ENCODE measurements around the gene PLAC1.

Gene PLAC1

DNA sequence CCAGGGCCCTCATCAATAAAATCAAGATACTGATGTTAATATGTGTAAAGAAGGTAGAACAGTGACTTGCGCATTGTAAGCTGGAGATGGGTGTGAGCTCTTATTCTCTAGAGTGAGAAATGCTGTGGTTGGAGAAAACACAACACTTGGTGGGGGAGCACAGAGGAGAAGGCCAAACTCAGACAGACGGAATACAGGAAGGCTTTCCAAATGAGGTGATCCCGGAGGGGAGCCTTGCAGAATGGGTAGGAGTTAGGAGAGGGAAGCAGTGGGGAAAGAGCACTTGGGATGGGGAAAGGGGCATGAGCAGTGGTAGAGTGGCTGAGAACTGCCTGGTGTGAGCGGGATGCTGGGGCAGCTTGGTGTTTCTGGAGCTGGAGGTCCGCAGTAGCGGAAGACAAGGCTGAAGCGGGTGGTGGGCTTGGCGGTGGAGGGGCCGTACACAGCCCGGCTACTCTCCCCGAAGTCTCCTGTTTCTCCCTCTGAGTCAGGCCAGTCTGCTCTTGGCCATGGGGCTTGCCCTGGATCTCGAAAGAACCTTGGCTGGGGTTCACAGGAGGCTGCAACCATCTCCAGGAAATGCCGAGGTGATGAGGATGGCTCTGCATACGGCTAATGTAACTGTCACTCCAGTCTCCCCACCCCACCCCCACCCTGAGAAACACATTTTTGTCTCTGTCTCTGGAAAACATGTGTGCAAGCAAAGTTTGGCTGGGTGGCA is 11.3 kb upstream of the PLAC1 start:
- no peak for DNase-seq

DNA sequence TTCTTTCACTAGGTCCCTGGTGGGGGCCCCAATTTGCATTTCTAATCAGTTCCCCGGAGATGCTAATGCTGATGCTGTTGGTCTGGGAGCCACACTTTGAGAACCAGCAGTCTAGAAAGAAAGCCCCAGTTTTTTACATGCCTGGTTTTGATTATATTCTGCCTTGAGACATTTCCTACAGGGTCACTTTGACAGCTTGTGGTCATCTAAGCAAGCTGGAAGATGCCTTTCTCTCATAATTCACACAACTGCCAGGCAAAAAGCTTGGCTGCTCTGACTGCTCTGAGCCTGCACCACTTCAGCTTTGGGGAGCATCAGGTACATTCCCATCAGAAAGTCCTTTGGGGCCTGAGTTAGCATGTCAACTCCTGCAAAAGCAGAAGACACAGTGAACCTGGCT is 5.9 kb upstream of the PLAC1 start:
- DNase-seq = no peak

DNA sequence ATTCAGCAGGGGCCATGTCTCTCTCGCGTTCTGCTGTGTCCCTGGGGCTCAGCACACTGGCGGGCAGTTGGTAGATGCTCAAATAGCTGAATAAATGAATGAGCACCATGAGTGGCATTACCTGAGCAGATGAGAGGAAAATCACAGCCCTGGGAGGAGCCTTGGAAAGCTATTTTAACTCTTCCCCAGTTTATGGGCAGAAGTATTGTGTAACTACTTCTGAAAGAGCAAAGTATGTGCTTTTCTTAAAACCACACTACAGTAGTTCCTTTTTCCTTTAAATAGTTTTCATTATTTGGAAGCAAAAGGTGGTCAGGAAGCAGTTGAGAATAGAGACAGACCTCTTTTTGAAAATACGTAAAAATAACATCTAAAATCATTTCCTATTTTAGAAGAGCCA is 3.0 kb upstream of the PLAC1 start:
- no peak for DNase-seq

DNA sequence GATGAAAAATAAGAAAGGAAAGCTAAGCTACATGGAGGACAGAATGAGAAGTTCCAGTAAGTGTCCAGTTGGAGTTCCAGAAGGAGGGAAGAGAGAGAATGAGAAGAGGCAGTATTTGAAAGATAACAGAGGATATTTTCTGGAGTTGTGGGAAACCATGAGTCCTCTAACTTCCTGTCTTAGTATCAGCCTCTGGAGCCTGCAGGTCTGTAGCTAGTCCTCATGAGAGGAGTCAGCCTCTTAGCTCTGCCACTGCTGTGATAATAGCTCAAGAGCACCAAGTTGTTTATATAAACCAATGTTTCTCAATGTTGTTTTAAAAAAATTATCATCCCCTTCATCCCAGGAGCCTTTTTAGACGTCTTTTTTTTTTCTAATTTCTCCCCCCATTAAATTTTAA is 2.4 kb upstream of the PLAC1 start:
- no peak for DNase-seq

DNA sequence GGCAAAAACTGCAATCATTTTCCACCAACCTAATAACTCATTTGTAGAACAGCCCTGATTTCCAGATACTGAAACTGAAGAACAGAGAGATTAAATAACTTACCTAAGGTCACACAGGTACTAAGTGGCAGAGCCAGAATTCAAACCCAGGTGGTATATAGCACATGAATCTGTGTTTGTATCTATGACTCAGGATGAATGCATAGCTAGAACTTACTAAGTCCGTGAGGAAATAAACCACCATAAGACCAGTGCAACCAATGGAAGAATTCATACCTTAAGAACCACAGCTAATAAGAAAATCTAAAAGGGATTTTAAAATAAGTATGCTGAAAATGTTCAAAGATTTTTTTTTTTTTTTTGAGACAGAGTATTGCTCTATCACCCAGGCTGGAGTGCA is 1.5 kb upstream of the PLAC1 start:
- no peak for DNase-seq

DNA sequence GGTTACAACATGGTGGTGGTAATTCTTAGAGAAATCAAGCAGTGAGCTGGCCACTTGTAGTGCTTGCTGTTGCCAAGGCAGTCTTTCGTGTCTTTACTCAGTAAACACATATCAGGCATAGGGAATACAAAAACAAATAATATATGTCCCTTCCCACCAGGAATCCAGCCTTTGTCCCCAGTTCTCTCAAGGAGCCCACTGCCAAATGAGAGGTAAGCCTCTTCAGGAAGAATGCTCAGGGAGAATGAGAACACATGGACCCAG is 421 bp upstream of the PLAC1 start:
- peak; percentile 35 for DNase-seq

DNA sequence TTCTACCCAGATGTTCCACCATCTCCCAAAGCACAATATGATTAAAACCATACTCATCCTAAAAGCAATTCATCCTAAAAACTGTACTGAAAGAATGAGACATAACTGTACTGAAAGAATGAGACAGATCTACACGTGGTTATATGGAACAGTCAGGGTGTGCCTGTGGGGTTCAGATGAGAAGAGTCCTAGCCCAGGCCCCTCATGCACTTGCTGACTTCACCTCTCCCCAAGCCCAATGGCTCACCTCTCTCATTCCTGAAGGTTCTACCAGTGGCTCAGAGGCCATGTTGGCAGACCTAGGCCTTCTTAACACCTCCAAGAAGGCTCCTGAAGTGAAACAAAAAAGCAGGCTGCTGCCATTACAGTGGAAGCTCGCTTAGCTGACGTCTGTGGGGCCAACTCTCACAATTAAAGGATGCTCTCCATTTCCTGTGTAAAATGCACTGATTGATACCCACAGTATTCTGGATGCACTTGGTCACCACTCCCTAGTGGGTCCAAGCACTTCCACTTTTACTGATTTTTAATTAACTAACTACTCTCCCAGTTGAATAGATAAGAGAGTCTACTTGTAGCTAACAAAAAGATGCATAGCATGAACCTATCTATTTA is 3.8 kb downstream of the PLAC1 start:
- DNase-seq = no peak

DNA sequence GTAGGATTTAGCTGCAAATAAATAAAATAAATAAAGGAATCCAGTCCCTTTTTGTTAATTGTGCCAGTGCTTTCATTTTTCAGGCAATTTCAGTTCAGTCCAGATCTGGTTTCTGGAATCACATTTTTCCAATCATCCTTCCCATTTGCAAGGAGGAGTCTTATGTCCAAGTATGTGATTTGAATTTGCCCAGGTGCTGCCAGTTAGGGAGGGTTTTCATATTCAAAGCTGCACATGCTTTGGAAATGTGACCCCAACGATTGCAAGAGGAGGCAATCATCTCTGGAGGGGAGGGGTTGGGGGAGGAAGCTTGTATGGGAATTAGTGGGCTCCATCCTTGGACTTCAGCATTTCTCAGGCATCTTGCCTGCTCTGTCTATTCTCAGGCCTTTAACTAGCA is 4.4 kb downstream of the PLAC1 start:
- DNase-seq = no peak

DNA sequence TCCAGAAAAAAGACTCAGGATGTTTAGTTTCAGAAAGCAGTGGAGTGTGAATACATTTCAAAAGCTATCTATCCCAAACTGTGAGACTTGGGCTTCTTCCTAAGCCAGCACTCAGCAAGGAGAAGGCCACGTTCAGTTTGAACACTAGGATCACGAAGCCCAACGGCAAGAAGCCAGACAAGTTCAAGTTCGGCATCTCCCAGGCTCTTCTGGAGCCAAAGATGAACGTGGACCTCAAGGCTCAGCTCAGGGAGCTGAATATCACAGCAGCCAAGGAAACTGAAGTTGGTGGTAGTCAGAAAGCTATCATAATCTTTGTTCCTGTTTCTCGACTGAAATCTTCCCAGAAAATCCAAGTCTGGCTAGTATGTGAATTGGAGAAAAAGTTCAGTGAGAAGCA is 7.6 kb downstream of the PLAC1 start:
- DNase-seq = no peak

DNA sequence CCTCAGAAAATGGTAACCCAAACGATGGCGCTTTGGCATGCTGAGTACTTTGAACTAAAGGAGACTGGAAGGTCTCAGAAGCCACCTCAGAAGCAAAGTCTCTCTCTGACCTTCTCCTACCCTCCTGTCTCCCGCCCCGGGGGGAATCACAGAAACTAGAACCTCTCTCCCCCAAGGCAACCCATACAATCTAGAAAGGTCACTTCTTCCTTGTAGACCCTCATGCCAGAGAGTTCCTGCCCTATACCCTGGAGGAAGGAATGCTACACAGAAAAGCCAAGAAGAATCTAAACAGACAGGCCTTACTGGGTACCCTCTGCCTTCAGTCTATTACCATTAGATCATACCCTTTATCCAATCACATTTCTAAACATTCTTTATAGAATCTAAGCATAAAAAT is 8.5 kb downstream of the PLAC1 start:
- DNase-seq = no peak

DNA sequence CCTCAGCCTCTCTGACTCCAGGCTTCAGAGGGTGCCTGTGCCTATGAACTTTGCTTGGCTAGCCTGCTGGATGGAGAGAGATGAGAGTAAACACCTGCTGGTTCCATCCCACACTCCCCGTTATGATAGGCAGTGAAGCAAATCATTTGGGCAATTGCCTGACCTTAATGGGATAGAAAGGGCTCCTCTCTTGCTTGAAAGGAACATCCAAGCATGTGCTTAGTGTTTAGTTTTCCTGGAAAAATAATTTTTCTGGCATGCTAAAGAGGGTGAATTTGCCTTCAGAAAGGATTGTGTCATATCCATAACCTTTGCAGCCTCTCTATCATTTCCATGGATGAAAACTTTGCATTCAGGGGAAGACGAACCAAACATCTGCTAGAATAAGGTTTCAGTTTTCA is 10.8 kb downstream of the PLAC1 start:
- no peak for DNase-seq

DNA sequence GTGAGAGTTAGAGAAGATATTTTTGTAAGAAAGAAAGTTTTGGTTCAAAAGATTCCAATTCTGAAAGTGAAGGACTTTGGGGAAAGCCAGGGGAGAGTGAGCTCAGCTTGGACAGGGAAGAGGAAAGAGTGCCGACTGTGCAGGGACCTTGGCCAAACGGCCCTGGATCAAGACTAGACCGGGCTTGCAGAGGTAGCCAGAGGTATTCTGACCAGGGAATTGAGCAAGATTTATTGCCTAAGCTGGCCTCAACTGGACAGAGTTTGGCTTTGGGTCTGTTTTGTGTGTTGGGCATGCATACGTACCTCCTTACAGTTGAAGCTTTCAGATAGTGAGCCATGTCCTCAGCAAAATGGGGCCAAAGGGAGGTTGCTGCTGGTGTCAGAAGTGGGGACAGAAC is 11.6 kb downstream of the PLAC1 start:
- no peak for DNase-seq

DNA sequence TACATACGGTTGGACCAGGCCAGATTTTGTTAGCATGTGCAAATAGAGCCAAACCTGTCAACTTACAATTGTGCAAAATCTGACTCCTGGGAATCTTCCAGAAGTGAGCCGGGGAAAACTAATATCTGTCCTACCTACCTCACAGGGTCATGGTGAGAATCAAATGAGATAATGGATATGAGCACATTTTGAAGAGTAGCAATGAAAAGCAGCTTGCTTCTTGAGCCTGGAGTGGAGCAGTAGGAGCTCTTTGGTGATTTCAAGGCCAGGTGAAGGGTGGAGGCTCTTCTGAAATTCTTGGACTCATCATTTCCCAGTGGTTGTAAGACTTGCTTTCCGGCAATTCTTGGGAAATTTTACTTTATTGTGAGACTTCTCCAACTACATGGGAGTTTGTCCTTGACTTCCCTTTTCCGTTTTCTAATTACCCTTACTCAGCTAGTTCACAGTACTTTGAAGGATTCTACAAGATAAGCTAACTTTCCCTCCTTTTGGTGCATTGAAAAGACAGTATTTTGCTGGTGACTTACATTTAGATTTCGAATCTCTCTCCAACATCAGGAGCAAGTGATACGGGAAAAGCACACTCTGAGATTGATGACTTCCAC is 12.2 kb downstream of the PLAC1 start:
- no peak for DNase-seq

DNA sequence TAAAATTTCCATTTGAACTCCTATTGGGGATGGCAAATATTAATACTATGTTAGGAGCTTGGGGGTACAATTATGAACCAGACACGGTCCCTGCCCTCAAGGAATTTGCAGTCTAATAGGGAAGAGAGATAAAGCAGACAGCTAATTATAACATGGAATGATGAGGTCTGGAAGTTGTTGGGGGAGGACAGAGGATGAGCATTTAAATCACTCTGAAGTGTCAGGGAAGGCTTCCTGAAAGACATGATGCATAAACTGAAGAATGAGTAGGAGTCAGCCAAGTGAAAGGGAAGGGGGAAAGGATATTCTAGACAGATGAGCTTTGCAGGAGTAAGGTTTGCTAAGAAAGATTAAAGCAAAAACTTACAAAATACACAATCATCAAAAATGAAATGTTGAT is 15.9 kb downstream of the PLAC1 start:
- DNase-seq = no peak

DNA sequence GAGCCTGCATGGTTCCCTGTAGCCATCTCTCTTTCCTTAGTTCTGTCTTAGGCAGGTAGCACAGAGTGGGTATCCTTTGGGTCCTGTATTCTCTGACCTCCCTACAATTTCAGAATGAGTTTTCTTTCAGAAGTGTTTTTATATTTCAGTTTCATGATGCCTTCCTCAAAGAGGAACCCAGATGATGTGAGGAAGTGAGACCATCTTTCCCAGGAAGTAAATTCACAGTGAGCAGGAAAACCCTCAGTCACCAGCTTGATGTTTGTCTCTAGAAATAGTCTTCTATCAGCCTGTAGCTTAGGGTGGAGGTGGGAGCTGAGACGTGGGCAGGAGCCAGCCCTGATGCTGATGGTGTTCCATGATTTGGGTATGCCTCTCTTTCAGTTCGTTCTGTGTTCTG is 16.9 kb downstream of the PLAC1 start:
- no peak for DNase-seq

DNA sequence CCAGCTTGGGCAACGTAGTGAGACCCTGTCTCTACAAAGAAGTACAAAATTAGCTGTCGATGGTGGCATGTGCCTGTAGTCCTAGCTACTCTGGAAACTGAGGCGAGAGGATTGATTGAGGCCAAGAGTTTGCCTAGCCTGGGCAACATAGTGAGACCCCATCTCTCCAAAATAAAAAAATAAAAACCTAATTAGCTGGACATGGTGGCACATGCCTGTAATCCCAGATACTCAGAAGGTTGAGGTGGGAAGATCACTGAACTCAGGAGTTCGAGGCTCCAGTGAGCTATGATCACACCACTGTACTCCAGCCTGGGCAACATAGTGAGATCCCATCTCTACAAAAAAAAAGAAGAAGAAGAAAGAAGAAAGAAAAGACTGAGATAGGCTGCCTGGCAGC is 17.4 kb downstream of the PLAC1 start:
- DNase-seq = no peak

DNA sequence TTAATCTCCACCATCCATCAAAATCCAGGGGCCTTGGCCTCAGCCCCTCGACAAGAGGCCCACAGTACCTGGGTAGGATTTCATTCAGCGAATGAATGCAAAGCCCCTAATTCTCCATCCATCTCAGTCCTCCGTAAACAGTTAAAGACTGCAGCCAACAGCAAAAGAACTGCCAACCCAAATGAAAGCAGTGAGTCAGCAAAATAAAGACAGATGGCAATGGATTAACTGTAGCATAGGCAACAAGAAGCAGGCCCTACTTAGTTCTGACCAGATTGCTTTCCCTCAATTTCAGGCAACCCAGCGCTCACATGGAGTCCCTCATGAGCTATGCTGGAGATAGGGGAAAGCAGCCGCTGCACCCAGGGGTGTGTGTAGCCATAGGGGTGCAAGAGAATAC is 21.4 kb downstream of the PLAC1 start:
- no peak for DNase-seq

DNA sequence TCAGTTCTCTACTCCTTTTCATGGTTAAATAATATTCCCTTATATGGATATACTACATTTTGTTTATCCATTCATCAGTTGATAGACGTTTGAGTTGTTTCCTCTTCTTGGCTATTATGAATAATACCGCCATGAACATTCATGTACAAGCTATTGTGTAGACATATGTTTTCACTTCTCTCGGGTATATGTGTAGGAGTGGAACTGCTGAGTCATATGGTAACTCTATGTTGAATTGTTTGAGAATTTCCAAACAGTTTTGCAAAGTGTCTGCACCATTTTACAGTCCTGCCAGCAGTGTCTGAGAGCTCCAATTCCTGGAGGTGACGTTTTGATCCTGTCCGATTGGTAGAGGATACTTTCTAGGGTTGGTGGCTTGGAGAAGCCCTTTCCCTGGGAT is 23.6 kb downstream of the PLAC1 start:
- no peak for DNase-seq

DNA sequence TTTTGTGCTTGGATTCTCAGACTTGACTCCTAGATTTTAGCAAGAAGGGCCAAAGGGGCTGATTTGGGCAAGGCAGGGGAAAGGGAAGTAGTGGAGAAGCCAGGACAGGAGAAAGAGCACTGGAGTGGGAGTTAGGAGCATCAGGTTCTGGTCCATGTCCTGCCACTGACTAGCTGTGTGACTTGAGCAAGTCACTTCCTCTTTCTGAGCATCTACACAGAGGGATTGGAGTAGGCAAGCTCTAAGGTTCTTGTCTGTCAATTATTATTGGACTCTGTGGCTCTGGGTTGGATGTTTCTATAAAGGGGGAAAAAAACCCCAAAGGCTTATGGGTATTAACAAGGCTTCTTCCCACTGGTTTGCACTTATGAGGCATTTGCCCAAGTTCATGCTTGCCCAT is 24.4 kb downstream of the PLAC1 start:
- no peak for DNase-seq

DNA sequence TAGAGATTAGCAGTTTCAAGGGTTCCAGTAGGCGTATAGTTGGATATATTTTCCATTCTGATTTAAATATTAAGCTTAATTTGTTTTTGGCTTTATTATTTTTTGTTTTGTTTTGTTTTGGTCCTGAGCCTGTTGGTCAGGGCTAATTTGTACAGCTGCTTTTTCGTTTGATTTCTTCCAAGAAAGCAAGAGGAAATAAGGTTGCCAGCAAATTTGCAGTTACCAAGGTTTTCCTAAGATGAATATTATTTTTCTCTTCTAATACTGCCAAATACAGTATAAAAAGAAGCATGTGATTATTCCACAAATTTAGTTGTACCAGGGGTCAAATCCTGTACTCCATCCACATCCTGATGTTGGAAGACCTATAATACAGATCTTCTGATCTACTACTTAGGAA is 24.9 kb downstream of the PLAC1 start:
- no peak for DNase-seq

DNA sequence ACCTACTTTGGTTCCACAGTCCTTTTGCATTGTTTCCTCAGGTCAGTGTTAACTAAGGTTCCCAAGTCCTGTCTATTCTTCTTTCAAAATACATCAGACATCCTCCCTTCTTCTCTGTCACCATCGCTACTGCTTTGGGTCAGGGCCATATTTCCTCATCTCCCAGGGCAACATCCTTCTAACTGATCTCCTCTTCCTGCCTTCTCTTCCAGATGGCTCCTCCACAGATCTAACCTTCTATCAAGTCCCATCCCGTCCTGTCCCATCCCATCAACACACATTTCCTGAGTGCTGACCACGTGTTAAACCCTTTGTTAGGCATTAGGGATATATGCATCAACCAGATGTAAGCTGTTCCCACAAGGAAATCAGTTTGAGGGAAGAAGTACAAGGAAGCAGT is 25.9 kb downstream of the PLAC1 start:
- DNase-seq = no peak

DNA sequence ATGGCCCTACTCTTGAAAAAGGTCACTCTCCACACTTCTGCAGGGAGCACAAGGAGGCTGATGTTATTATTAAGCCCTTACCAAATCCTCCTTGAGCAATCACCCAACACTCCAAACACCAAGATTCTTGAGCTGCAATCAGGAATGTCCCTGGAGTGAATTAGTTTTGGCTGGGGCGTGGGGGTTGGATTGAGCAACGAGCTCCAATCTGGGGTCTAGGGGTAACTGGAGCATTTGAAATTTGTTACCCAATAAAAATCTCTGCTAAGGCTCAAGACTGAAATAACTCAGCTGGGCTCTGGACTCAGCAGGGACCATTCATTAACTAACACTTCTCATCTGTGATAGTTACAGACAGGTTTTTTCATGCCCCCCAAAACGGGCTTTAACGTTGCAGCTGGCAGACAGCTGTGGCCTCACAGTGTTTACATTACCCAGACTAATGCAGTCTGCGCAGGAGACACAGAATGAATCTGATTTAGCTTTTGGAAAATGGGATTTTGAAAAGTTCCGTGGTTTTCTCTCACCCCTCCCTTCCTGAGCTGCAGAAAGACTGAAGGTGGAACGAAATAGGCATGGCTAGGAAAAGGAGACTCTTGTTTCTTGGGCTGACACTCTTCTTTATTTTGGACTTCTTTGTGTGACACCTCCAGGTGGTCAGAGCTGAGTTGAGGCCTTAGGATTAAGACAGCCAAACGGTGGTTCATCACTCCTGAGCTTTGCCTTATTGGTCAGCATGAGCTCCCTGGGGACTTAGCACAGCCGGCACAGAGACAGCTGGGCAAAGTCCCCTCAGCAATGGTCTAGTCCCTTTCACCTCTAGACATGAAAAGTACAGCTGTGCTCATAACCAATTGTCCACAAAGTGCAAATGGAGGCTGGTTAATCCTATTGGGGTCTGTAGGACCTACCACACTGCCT is 26.6 kb downstream of the PLAC1 start:
- DNase-seq = no peak

DNA sequence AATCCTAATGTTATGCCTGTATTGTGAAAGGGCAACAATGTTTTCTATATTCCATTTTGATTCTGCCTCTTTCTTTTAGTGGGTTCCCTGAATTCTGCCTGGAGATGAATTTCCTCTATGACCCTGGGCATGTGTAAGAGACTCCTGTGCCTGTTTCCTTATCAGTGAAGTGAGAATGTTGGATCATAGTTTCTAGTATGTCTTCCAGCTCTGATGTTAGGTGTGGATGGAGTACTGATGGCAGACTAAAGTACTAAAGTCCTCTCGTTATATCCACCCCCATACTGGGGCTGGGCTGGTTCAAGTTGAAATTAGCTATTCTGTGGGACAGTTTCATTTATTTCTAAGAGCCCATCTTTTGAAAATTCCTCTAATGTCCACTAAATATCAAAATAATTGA is 29.6 kb downstream of the PLAC1 start:
- DNase-seq = no peak

DNA sequence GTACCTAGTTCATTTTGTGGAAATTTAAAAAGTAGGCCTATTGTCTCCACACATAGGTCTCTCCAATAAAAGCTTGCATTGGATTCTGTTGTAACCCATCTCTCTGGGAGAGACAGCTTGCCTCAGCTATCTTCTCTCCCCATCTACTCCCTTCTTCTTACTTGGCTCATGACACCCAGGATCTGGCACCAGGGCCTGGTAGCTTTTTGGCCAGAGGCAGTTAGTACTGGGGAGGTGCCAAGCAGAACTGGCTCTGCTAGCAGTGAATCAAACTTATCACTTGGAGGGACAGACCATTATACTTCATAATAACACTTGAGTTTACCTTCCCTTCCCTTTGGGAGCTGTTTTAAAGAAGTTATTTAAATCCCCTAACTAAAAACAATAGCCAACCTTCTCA is 31.8 kb downstream of the PLAC1 start:
- no peak for DNase-seq
